ENCODE results near the gene TTLL11.

DNA sequence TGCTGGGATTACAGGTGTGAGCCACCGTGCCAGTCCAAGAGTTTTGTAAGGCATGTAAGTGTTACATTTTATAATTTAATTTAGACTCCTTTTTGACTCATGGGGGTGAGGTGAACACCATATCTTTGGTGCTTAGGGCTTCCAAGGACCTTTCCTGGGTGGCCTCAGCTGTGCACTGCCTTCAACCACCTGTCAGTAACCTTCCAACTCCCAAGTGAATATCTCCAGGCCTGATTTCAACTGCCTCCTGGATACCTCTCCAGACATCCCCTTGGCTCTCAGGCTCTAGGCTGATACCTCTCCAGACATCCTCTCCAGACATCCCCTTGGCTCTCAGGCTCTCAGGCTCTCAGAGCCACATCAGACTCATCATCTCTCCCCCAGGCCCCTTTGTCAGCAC, 30.9 kb upstream of the TTLL11 start:
- no peak for TF ChIP-seq CTCF (IDR thresholded peaks at IDR 0.05; ENCODE audit: low read depth, low read length, poor library complexity, severe bottlenecking)
- TF ChIP-seq EZH2phosphoT487 (IDR thresholded peaks at IDR 0.05; ENCODE audit: borderline replicate concordance, low read length) = no peak

Data from DOHH2 (cell line).